Left lung (tissue), 10 donors: ENCODE measurements around the gene SLC25A25. TPM values are rescaled to one million over a fixed set of nuclear protein-coding genes. Genes with fewer than 3 reads are reported as not detected.

ENCODE experiments used
- ATAC-seq: fragments of 200-7000 bp; cut with Tn5 transposase; one replicate; pipeline ENCODE4 v1.9.1; 2020; ENCODE audit warnings: moderate library complexity
- DNase-seq, 4 donors: peaks; one replicate each; pipeline ENCODE4 v3.0.0-alpha.2; 2013 to 2020
- H3K27ac ChIP-seq, 2 donors: fragments of 200-600 bp; sonication (generic) in 1 of 2; one replicate each; pipeline versions ENCODE4 v1.5.0 to v1.8.0; 2020 to 2021
- H3K27me3 ChIP-seq, 2 donors: fragments of 200-600 bp; sonication (generic) in 1 of 2; one replicate each; pipeline versions ENCODE4 v1.5.0 to v1.8.0; 2020 to 2021
- H3K36me3 ChIP-seq, 2 donors: fragments of 200-600 bp; sonication (generic) in 1 of 2; one replicate each; pipeline versions ENCODE4 v1.5.0 to v1.8.0; 2020 to 2021
- H3K4me1 ChIP-seq, 2 donors: fragments of 200-600 bp; one replicate each; pipeline ENCODE4 v1.8.0; 2021
- H3K4me3 ChIP-seq, 2 donors: fragments of 200-600 bp; sonication (generic) in 1 of 2; one replicate each; pipeline versions ENCODE4 v1.5.0 to v1.8.0; 2020 to 2021; ENCODE audit warnings: mild to moderate bottlenecking in 1 of 2
- H3K9me3 ChIP-seq, 2 donors: fragments of 200-600 bp; sonication (generic) in 1 of 2; one replicate each; pipeline versions ENCODE4 v1.5.0 to v1.8.0; 2020 to 2021
- intact Hi-C, 2 donors: fragments of 100-400 bp; cut with DNase I; formaldehyde crosslinking; loops; one replicate each; pipeline versions ENCODE4 v1.11.2 to v1.14.2; 2022
- polyA plus RNA-seq, 6 donors: library from polyadenylated mRNA; unstranded; fragments of 120-200 nt; gene quantifications; one replicate each; pipeline ENCODE4 v1.2.1, GENCODE V29; 2013; ENCODE audit not compliant: insufficient read length in 6 of 6
- total RNA-seq, 2 donors: library from RNA; stranded (reverse); fragmentation: NEBNext Ultra II Directional; extraction: Animal tissue kit (Norgen Biotek cat#: 25700); gene quantifications; one replicate each; pipeline ENCODE4 v1.2.1, GENCODE V29; 2021
- TF ChIP-seq, protein P1 (sequence below), 2 donors: fragments of 200-600 bp; sonication (generic) in 1 of 2; IDR thresholded peaks; one replicate each; pipeline versions ENCODE4 v1.5.0 to v1.8.0; 2021; ENCODE audit warnings: antibody characterized with exemption in 2 of 2
- donor health status: DM: no; HTN: yes; CAD: no.
- donor health status: DM: no; HTN: no; CAD: no.

SLC25A25 gene
- total and polyA plus RNA-seq, 8 donors = 9.8 to 21.0 (median 15.4) TPM

DNA sequence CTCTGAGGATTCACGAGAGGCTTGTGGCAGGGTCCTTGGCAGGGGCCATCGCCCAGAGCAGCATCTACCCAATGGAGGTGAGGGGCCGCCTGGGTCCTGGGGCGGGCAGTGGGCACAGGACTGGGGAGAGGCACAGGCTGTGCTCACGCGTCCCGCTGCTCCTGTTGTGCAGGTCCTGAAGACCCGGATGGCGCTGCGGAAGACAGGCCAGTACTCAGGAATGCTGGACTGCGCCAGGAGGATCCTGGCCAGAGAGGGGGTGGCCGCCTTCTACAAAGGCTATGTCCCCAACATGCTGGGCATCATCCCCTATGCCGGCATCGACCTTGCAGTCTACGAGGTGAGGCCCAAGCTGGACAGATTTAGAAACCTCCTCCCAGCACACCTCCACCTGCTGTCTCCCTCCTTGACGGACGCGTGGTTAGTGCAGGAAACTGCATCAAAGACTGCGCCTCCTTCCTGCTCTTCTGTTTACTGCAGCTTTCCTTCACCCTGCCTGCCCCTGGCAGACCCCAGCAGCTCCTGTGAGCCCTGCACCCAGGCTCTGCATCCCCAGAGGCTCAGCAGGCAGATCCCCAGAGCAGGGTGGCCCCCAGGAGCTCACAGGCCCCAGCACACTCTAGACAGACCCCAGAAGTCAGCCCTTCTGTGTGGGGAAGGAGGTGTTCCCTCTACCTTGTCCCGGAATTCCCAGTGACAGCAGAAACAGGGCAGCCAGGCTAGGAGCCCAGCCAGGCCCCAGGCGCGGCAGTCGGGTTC is 38.3 kb downstream of the SLC25A25 start:
- peaks cover 2 to 30% of the 10 kb centered on the region in 2 donors for H3K4me1 ChIP-seq
- TF ChIP-seq, protein P1, sequence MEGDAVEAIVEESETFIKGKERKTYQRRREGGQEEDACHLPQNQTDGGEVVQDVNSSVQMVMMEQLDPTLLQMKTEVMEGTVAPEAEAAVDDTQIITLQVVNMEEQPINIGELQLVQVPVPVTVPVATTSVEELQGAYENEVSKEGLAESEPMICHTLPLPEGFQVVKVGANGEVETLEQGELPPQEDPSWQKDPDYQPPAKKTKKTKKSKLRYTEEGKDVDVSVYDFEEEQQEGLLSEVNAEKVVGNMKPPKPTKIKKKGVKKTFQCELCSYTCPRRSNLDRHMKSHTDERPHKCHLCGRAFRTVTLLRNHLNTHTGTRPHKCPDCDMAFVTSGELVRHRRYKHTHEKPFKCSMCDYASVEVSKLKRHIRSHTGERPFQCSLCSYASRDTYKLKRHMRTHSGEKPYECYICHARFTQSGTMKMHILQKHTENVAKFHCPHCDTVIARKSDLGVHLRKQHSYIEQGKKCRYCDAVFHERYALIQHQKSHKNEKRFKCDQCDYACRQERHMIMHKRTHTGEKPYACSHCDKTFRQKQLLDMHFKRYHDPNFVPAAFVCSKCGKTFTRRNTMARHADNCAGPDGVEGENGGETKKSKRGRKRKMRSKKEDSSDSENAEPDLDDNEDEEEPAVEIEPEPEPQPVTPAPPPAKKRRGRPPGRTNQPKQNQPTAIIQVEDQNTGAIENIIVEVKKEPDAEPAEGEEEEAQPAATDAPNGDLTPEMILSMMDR (IDR thresholded peaks at IDR 0.05) = no peak
- peaks cover 0 to 84% of the 10 kb centered on the region in 2 donors for H3K36me3 ChIP-seq
- no peaks in the 10 kb centered on the region for H3K9me3 ChIP-seq
- H3K4me3 ChIP-seq = no peak overlapping the region
- peak in 1 of 4 donors; percentile 68 for DNase-seq
- no peaks in the 10 kb centered on the region for H3K27me3 ChIP-seq
- intact Hi-C loops = no loop called here
- no peak for ATAC-seq
- no peak overlapping the region for H3K27ac ChIP-seq

DNA sequence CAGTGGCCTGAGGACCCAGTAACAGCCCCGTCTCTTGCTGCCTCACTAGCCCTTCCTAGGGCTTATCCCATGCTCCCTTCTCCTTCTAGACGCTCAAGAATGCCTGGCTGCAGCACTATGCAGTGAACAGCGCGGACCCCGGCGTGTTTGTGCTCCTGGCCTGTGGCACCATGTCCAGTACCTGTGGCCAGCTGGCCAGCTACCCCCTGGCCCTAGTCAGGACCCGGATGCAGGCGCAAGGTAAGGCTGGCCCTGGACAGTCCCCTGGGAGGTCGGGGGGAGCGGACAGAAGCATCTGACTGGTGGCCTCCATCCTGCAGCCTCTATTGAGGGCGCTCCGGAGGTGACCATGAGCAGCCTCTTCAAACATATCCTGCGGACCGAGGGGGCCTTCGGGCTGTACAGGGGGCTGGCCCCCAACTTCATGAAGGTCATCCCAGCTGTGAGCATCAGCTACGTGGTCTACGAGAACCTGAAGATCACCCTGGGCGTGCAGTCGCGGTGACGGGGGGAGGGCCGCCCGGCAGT is 39.0 kb downstream of the SLC25A25 start:
- H3K4me1 ChIP-seq = peaks cover 0 to 25% of the 10 kb centered on the region in 2 donors
- DNase-seq (peak in 1 of 4 donors; percentile 75), ATAC-seq (no peak)
- no peaks in the 10 kb centered on the region for H3K27me3 ChIP-seq
- TF ChIP-seq, protein P1 (IDR thresholded peaks at IDR 0.05) = no peak
- H3K4me3 ChIP-seq = no peak overlapping the region
- no peak overlapping the region for H3K27ac ChIP-seq
- intact Hi-C loops = no loop called here
- H3K9me3 ChIP-seq = no peaks in the 10 kb centered on the region
- peaks cover 0 to 78% of the 10 kb centered on the region in 2 donors for H3K36me3 ChIP-seq

DNA sequence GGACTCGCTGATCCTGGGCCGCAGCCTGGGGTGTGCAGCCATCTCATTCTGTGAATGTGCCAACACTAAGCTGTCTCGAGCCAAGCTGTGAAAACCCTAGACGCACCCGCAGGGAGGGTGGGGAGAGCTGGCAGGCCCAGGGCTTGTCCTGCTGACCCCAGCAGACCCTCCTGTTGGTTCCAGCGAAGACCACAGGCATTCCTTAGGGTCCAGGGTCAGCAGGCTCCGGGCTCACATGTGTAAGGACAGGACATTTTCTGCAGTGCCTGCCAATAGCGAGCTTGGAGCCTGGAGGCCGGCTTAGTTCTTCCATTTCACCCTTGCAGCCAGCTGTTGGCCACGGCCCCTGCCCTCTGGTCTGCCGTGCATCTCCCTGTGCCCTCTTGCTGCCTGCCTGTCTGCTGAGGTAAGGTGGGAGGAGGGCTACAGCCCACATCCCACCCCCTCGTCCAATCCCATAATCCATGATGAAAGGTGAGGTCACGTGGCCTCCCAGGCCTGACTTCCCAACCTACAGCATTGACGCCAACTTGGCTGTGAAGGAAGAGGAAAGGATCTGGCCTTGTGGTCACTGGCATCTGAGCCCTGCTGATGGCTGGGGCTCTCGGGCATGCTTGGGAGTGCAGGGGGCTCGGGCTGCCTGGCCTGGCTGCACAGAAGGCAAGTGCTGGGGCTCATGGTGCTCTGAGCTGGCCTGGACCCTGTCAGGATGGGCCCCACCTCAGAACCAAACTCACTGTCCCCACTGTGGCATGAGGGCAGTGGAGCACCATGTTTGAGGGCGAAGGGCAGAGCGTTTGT is 39.6 kb downstream of the SLC25A25 start:
- DNase-seq (peak in 1 of 4 donors; percentile 40), ATAC-seq (no peak)
- no peak overlapping the region for H3K4me3 ChIP-seq
- H3K4me1 ChIP-seq = peaks cover 0 to 18% of the 10 kb centered on the region in 2 donors
- H3K9me3 ChIP-seq = no peaks in the 10 kb centered on the region
- no peak overlapping the region for H3K27ac ChIP-seq
- intact Hi-C loops = no loop called here
- H3K27me3 ChIP-seq = no peaks in the 10 kb centered on the region
- TF ChIP-seq, protein P1 (IDR thresholded peaks at IDR 0.05) = no peak
- H3K36me3 ChIP-seq = peaks cover 0 to 71% of the 10 kb centered on the region in 2 donors

DNA sequence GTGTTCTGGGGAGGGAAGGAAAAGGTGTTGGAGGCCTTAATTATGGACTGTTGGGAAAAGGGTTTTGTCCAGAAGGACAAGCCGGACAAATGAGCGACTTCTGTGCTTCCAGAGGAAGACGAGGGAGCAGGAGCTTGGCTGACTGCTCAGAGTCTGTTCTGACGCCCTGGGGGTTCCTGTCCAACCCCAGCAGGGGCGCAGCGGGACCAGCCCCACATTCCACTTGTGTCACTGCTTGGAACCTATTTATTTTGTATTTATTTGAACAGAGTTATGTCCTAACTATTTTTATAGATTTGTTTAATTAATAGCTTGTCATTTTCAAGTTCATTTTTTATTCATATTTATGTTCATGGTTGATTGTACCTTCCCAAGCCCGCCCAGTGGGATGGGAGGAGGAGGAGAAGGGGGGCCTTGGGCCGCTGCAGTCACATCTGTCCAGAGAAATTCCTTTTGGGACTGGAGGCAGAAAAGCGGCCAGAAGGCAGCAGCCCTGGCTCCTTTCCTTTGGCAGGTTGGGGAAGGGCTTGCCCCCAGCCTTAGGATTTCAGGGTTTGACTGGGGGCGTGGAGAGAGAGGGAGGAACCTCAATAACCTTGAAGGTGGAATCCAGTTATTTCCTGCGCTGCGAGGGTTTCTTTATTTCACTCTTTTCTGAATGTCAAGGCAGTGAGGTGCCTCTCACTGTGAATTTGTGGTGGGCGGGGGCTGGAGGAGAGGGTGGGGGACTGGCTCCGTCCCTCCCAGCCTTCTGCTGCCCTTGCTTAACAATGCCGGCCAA is 40.4 kb downstream of the SLC25A25 start:
- ATAC-seq (no peak), DNase-seq (no peak)
- TF ChIP-seq, protein P1 (IDR thresholded peaks at IDR 0.05) = no peak
- Histone ChIP-seq H3K36me3 (peaks cover 0 to 63% of the 10 kb centered on the region in 2 donors), H3K9me3 (no peaks in the 10 kb centered on the region), H3K4me3 (no peak overlapping the region), H3K27ac (no peak overlapping the region), H3K27me3 (no peaks in the 10 kb centered on the region), H3K4me1 (peaks cover 0 to 10% of the 10 kb centered on the region in 2 donors)
- intact Hi-C loops = no loop called here
